Measurements from ENCODE around the gene EFNB1. TPM values are rescaled to one million over a fixed set of nuclear protein-coding genes. Genes with fewer than 3 reads are reported as not detected.
A peak's percentile ranks its signal among the peaks of the same experiment; 100 is the strongest.

Gene EFNB1
- polyA plus RNA-seq, 3 donors, result 4.7 to 6.6 (median 5.4) TPM

GRCh38 chrX:68832101-68832416, 3.2 kb downstream of the EFNB1 start:
- peaks cover 0 to 4% of the 10 kb centered on the region in 2 donors for H3K36me3 Mint-ChIP-seq
- Histone ChIP-seq H3K27ac (ENCODE audit: low read depth in 1 of 2, low read length in 2 of 2) (no peak overlapping the region), H3K9me3 (replicated peaks in 1 of 2; ENCODE audit: control insufficient read depth in 1 of 2, insufficient read depth in 1 of 2, low read length in 2 of 2) (no peaks in the 10 kb centered on the region), H3K27me3 (ENCODE audit: control insufficient read depth in 2 of 2, insufficient read depth in 2 of 2, low read length in 2 of 2) (peaks cover 0 to 23% of the 10 kb centered on the region in 2 donors), H3K4me3 (replicated peaks in 1 of 3; ENCODE audit: low read depth in 2 of 3, low read length in 3 of 3) (peak overlapping the region in 1 of 3 experiments; percentile 32), H3K9ac (ENCODE audit: insufficient read depth, low read length, poor library complexity, severe bottlenecking) (no peak overlapping the region), H3K4me2 (replicated peaks; ENCODE audit: extremely low read depth, low read length, poor library complexity, severe bottlenecking) (peak overlapping the region; percentile 85), H3K4me1 (ENCODE audit: control insufficient read depth in 1 of 2, insufficient read depth in 2 of 2, low read length in 2 of 2) (peaks cover 23 to 47% of the 10 kb centered on the region in 2 donors), H4K20me1 (ENCODE audit: insufficient read depth, low read length) (peaks cover 52% of the 10 kb centered on the region), H3K36me3 (replicated peaks in 1 of 2; ENCODE audit: control insufficient read depth in 1 of 2, insufficient read depth in 2 of 2, low read length in 2 of 2) (no peaks in the 10 kb centered on the region), H3K79me2 (ENCODE audit: insufficient read depth, low read length) (no peaks in the 10 kb centered on the region), H2AFZ (ENCODE audit: insufficient read depth, low read depth, low read length, poor library complexity, severe bottlenecking) (no peak overlapping the region)
- H3K27me3 Mint-ChIP-seq (ENCODE audit: low read depth in 3 of 3), result peaks cover 21 to 35% (median 25%) of the 10 kb centered on the region in 3 donors
- H3K9me3 Mint-ChIP-seq, result peaks cover 0 to 11% (median 0%) of the 10 kb centered on the region in 7 donors
- DNase-seq, result peak; percentile 45 to 55 (median 46)
- peaks cover 37% of the 10 kb centered on the region for H3K4me1 Mint-ChIP-seq
- peak overlapping the region; percentile 84 to 89 for H3K4me3 Mint-ChIP-seq
- no peak for TF ChIP-seq CTCF (IDR thresholded peaks at IDR 0.05)
- WGBS (ENCODE audit: insufficient coverage), result 0% methylated on average over 7 of the region's 11 CpGs
- peak overlapping the region in 2 of 7 donors; percentile 25 to 48 for H3K27ac Mint-ChIP-seq
- intact Hi-C loops (cut with micrococcal nuclease), result no loop called here

GRCh38 chrX:68832516-68833447, 4.0 kb downstream of the EFNB1 start:
- Histone ChIP-seq H4K20me1 (ENCODE audit: insufficient read depth, low read length) (peaks cover 52% of the 10 kb centered on the region), H3K27ac (ENCODE audit: low read depth in 1 of 2, low read length in 2 of 2) (no peak overlapping the region), H3K9ac (ENCODE audit: insufficient read depth, low read length, poor library complexity, severe bottlenecking) (no peak overlapping the region), H3K4me2 (replicated peaks; ENCODE audit: extremely low read depth, low read length, poor library complexity, severe bottlenecking) (peak overlapping the region; percentile 85), H3K36me3 (replicated peaks in 1 of 2; ENCODE audit: control insufficient read depth in 1 of 2, insufficient read depth in 2 of 2, low read length in 2 of 2) (no peaks in the 10 kb centered on the region), H3K4me3 (replicated peaks in 1 of 3; ENCODE audit: low read depth in 2 of 3, low read length in 3 of 3) (no peak overlapping the region), H3K27me3 (ENCODE audit: control insufficient read depth in 2 of 2, insufficient read depth in 2 of 2, low read length in 2 of 2) (peaks cover 0 to 23% of the 10 kb centered on the region in 2 donors), H3K9me3 (replicated peaks in 1 of 2; ENCODE audit: control insufficient read depth in 1 of 2, insufficient read depth in 1 of 2, low read length in 2 of 2) (no peaks in the 10 kb centered on the region), H3K4me1 (ENCODE audit: control insufficient read depth in 1 of 2, insufficient read depth in 2 of 2, low read length in 2 of 2) (peaks cover 23 to 47% of the 10 kb centered on the region in 2 donors), H2AFZ (ENCODE audit: insufficient read depth, low read depth, low read length, poor library complexity, severe bottlenecking) (no peak overlapping the region), H3K79me2 (ENCODE audit: insufficient read depth, low read length) (no peaks in the 10 kb centered on the region)
- peaks cover 35% of the 10 kb centered on the region for H3K4me1 Mint-ChIP-seq
- H3K9me3 Mint-ChIP-seq, result peaks cover 0 to 11% (median 0%) of the 10 kb centered on the region in 7 donors
- peaks cover 19 to 35% (median 25%) of the 10 kb centered on the region in 3 donors for H3K27me3 Mint-ChIP-seq (ENCODE audit: low read depth in 3 of 3)
- no peak for TF ChIP-seq CTCF (IDR thresholded peaks at IDR 0.05)
- no peak for DNase-seq
- H3K36me3 Mint-ChIP-seq, result peaks cover 0 to 4% of the 10 kb centered on the region in 2 donors
- no peak overlapping the region for H3K27ac Mint-ChIP-seq
- 82% methylated on average over 2 of the region's 12 CpGs for WGBS (ENCODE audit: insufficient coverage)
- H3K4me3 Mint-ChIP-seq, result no peak overlapping the region
- intact Hi-C loops (cut with micrococcal nuclease), result no loop called here

Measured in CD14-positive monocyte (primary cell).